GM19025 (cell line): ENCODE data around the gene NALCN.

Source experiments
- ATAC-seq: cut with Tn5 transposase; IDR thresholded peaks from one replicate; pipeline ENCODE4 v1.9.1; 2021; ENCODE audit warnings: mild to moderate bottlenecking, low read depth, moderate library complexity; ENCODE audit not compliant: unreplicated experiment

NALCN gene

DNA sequence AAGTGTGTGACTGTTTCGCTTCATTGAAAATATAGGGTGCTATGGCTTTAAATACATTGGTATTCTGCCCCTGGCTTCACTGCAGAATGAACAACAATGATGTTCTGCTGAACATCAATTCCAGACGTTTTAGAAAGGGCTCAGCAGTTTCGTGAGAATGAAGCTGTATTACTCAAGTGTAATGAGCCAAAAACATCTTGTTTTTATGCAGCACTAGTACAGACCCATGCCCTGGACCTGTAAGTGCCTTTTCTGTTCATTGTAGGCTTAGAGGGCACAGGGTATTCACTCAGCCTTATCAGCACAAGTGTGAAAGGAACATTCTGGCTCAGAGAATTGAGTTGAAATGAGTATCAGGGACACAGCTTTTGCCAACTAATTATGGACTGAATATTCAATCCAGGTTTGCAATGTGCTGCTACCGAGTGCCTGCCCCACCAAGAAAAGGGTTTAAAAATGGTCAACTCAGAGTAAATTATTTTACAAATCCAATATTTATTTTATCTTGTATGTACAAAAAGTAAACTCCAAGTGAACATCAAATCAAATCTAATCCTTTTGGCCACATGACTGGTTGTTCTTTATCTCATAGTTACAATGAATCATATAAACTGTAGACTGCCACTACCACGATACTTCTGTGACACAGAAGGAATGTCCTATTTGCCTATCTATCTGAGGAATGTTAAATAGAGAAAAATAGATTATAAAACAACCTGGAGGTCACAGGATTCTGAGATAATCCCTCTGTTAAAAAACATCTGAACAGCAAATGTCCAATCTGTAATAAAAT is 362.8 kb downstream of the NALCN start:
- ATAC-seq, result no peak

DNA sequence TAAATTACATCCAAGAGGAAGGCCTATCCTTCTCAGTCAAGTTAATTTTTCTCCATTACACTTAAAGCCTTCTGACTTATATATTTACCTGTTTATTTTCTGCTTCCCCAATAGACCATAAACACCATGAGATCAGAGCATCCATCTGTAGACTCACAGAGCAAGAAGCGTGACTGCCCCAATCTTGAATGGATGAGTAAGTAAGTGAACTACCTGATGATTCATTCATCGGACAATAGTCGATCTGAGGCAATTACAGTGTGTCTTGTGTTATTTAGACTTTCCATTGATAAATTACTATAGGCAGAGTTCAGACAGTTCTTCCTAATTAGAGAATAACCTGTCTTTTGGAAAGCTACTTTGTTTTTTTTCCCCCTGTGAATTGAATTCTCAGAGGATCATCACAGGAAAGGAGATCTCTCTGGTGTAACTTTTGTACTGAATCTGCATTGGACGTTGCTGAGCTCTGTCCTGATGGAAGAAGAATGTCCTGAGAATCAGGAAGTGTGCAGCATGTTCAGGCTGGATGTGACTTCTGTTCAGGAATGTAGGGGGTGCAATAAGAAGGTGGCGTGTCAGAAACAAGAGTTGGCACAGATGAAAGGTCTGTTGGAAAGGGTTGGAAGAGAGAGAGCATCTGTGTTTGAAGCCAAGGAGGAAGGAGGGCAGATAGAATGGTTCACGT is 367.0 kb downstream of the NALCN start:
- ATAC-seq, result no peak

DNA sequence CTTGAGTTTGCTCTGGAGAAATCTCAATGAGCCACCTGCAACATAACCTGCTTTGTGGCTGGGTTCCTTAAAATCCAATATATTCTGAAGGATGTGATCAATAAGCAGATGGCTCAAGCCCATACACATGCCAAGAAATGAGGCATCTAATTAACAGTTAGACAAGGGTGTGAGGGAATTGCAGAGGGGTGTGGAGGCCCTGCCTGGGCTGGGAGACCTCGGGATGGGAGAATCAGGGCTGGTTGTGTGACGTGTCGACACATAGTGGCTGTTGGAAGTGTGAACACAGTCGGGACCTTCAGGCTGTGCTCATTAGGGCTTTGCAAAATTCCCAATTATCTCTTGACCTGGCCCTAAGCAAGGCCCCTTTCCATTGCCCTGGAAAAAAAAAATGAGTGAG is 379.8 kb downstream of the NALCN start:
- ATAC-seq, result no peak

DNA sequence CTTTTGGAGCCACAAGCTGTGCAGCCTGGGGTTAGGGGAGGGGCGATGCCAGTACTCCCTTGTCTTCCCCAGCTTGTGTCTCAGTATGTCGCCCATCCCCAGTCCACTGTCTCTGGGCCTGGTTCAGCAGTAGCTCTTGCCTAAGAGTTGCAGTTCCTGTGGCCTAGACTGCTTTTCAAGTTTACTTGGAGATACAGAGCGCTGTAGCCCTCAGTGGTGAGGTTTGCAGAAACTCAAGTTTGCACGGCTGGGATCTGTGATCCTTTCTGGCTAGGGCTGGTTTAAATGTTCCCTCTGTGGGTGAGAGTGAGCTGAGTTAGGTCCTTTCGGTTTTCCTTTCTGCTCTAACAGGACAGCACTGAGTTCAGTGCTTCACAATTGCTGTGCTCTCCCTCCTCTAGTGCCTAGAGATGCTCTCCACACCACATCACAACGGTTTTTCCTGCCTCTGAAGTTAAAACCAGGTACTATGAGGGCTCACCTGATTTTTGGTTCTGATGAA is 381.1 kb downstream of the NALCN start:
- no peak for ATAC-seq

DNA sequence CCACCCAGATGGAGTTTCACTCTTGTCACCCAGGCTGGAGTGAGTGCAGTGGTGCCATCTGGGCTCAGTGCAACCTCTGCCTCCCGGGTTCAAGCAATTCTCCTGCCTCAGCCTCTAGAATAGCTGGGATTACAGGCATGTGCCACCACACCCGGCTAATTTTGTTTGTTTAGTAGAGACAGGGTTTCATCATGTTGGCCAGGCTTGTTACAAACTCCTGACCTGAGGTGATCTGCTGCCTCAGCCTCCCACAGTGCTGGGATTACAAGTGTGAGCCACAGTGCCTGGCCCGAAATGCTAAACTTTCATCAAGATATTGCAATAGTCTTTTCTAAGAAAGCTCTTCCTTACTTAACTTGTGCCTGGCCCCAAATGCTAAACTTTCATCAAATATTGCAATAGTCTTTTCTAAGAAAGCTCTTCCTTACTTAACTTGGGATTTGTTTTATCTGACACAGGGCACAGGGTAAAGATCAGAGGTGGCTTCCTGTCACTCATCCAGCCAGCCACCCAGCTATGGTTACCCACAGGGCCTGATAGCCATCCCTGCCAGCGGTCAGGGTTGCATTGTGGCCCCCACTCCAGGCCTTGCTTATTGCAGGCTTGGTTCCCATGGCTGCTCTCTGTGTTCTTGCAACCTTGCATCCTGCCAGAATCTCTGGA is 389.4 kb downstream of the NALCN start:
- ATAC-seq, result no peak

DNA sequence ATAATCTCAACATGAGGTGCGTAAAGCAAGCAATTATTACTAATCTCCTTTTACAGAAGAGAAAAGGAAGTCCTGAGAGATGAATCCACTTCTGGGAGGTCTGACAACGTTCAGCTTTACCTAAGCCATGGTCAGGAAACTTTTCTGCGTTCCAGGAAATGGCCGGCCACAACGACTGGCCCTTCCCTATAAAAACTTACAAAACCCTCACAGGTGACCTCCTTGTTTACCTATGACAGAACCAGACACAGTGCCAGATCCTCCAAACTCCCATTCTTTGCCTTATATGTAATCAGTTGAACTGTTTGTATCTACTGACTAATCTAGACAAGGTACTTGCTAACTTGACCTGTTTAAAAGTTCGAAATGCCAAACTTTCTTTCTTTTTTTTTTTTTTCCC is 390.0 kb downstream of the NALCN start:
- ATAC-seq, result no peak

DNA sequence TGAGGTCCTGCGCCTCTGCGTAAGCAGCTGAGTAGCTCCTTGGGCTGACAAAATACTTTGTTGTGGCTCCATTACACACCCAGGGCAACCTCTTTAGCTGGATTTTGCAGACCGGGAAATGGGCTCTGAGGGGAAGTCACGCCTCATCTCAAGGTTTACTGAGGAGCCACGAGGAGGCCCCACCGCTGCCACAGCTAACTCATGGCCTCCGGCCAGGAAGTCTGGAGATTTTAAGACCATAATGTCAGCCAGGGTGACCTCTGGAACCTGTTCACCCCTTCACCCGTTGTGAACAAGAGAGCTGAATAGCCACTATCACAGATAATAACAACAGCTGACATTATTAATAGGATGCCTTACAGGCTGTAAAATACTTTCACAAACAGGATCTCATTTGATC is 390.4 kb downstream of the NALCN start:
- no peak for ATAC-seq

DNA sequence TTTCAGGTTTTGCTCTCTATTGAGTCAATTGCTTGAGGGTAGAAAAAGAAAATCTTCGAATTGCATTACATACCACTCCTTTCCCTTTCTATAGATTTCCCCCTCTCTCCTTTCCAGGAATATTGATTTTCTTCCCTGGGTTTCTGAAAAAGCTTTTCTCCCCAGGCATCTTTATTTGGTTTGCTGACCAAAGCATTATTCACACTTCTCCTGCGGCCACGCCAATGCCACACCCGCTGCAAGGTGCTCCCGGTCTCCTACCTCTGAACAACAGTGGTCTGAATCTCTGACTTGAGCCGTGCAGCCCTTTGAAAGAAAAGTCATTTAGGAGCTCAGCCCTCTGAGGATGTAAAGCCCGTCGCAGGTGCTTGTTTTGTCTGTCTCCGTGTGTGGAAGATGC is 390.8 kb downstream of the NALCN start:
- no peak for ATAC-seq

DNA sequence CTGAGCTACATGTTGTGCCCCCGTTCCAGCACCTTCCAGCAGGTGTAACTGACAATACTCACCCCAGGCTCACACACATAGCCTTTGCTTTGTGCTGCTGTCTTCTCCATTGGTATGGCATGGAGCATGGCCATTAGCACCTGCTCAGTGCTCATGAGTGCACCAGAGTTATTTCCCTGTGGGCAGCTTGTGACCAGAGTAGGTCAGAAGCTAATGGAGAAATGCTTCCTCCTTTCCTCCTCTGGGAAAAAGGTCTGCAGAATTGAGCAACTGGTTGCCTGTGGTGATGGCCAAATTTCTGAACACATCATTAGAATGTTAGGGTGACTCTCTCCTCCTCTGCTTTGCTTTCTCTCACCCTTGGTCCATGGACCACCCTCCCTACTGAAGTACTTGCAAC is 397.2 kb downstream of the NALCN start:
- no peak for ATAC-seq

DNA sequence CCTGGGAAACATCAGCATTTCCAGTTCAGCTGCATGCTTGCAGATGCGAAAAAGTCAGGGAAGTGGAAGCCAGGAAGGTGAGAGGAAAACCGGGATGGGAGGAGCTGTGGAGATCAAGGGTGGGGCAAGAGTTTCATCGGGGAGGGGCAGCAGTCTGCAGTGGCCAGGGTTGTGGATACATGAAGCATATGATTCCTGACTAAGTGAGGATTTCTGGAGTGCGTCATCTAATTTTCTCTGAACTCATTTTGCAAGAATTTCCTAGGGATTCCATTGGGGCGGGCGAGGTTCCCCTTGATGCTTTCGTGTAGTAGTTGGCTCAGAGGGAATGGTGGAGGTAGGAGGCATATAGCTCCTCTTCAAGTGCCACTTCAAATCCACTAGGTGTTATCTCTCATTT is 397.6 kb downstream of the NALCN start:
- ATAC-seq, result no peak

DNA sequence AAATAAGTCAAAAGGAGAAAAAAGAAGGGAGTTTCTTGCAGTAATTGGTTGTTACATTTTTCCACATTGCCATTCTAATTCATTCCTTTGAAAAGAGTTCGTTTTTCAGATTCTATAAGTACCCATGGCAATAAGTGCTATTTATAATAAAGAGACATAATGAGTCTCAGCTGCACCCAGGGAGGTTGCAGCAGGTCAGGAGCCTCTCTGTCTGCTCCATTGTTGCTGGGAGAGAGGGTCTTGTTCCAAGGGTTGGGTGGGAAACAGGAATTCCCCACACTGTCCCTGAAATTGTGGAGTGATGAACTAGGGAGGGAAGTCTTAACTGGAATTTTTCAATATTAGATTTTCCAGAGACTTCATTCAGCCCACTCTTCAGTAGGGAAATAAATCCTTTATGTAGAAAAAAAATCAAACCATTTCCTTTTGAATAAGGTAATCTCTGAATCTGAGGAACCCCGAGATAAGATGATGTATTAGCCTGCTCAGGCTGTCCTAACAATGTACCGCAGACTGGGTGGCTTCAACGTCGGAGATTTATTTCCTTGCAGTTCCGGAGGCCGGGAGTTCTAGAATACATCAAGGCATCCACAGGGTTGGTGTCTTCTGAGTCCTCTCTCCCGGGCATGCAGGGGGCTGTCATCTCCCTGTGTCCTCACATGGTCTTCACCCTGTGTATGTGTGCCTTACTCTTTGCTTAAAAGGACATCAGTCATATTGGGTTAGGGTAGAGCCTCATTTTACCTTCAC is 399.0 kb downstream of the NALCN start:
- ATAC-seq, result no peak

DNA sequence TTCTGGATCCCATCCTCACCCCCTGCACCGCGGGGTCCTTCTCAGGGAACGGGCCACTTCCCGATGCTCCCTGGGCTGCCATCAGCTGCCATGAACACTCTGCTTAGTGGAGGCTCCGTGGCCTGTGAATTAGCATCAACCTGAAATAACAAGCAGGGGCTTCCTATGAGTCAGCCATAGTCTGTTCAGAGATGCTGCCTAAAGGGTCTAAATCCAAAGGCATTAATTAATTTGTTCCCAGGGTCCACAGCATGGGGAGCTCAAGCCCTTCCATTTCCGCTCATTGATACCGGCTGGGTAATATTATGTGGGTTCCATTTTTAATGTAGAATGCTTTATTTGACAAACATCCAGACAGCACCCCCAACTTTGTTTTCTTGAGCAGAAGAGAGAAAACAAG is 399.8 kb downstream of the NALCN start:
- ATAC-seq, result no peak

DNA sequence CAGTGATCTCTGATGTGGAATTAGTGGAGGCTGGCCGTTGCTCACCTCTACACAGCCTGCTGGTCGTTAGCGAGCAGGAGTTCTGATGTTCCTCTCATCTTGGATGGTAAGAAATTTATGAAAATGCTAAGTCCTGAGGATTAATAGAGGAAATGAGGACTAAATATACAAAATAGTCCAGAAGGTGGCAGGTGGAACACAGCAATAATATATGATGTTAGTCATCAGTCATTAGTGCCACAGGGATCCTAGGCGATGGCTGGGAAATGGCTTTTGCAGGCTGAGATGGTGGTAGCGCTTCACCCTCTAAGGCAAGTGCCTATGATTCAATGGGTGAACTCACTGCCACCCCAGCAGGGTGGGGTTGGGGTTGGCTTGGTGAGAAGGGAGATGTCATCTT is 403.1 kb downstream of the NALCN start:
- no peak for ATAC-seq

DNA sequence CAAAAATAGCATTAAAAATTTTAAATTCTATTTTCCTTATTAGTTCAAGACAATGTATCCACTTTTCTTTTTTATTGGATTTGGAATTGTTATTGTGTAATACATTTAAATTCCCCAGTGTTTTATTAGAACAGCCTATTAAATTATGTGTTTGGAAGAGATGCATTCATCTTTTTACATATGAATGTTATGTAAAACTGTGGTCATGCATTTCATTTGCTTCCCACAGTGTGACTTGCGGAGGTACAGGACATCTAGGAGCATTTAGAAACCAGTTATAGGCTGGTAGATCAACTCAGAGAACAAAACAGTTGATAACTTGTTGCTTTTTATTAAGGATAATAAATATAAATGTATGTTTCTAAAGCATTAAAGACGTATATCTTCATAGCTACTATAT is 406.2 kb downstream of the NALCN start:
- ATAC-seq, result no peak

DNA sequence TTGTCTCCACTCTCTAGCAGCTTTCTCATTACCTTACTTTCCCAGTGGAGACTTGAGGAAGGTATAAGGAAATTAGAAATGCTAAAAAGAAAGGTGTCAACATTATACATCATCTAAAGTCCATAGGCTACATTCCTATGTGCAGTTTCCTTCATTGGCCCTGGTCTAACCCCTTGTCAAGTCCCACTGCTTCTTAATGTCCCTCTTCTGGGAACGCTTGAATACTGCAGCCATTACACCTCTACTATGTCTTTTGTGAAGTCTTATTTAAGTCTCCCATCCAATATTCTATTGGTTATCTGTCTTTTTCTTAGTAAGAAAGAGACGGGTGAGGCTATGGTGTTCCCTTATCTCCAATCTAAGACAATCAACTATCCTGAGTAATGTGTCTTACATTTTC is 409.1 kb downstream of the NALCN start:
- no peak for ATAC-seq
